NCI-H526 (cell line): ENCODE measurements around the gene RARB.

ENCODE experiments used
- DNase-seq, 2 experiments: peaks; one replicate each; lab custom pipeline; 2025; lab: John Stamatoyannopoulos, UW

Gene RARB

DNA sequence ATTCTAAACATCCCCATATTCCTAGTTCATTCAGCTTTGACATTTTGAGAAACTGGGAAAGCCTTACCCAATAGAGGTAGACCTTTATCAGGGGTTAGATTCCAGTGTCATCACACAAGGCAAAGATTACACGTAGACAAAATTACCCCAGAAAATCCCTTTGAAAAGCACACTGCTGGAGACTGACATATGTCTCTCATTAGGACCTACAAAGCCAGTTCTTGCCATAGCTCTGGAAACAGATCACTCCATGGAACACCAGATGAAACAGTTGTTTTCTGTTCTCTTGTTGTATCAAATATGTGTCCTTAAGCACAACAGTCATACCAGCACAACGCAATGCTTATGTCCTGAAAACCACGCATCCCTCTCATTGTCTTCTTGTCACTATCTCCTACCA is 44.7 kb downstream of the RARB start:
- no peak for DNase-seq

DNA sequence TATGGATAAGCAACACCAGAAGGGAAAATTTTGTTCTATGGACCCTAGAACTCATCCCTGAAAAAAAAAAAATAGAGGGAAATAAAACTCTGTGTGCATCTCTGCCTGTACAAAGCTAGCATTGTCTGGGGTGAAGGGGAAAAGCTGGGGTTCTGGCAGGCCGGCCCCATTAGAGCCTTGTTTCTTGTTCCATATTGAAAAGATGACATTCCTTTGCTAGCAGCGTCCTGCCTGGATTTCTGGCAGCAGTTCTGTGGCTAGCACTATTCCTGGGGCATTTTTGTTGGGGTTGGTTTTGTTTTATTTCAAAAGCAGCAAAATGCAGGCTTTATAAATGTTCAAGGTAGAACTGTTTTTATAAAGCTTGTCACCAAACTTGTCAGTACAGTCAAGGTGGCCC is 45.2 kb downstream of the RARB start:
- DNase-seq, result no peak

DNA sequence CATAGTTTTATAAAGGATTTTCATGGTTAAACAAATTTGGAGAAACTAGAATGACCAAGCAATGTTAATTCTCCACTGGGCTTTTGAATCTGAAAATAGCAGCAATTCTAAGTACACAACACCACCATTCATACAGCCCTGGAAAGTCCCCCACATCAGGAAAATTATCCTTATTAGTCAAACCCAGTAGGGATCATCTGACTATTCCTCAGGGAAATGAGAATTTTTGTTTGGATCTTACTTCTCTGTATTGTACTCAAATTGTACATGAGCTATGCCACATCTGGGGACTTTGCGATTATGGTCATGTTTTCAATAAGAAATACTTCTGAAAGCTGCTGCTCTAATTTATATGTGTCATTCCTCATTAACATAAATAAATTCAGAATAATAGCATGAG is 46.0 kb downstream of the RARB start:
- no peak for DNase-seq

DNA sequence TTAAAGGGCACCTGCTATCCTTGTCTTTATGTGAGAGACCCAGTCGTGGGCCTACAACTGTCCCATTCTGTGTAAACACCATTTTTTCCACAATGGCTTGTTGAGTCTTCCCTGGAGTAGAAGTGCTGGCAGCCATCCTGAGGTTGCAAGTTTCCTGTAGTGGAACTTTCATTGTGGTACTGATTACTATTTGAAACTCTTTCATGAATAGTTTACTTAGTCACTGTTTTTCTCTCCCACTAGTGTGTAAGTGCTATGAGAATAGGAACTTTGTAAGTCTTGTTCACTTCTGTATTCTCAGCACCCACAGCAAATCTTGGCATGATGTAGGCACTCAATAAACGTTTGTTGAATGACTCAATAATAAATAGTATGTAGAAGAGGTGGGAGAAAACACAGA is 48.6 kb downstream of the RARB start:
- DNase-seq, result no peak

DNA sequence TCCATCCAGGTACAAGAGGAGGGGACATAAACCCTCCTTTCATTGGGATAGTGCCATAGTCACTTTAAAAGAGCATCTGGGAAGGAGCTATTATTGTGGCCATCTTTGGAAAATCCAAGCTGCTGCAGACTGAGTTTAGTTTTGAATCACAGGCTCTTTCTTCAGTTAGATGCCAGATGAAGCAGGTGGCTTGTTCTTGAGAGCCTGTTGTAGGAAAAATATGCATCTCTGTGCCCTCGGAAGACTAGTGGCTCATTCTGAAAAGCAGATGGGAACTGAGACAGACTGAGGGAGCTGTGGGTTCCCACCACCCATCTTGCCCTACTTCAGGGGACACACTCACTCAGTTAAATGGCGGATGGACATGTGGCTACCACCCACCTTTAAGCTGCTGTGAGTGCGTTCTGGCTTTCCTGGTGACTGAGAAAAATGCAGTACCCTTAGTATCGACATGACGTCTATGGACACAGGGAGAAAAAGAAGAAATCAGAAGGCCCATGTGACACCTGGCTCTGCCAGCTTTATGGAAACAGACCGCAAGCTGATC is 50.2 kb downstream of the RARB start:
- no peak for DNase-seq

DNA sequence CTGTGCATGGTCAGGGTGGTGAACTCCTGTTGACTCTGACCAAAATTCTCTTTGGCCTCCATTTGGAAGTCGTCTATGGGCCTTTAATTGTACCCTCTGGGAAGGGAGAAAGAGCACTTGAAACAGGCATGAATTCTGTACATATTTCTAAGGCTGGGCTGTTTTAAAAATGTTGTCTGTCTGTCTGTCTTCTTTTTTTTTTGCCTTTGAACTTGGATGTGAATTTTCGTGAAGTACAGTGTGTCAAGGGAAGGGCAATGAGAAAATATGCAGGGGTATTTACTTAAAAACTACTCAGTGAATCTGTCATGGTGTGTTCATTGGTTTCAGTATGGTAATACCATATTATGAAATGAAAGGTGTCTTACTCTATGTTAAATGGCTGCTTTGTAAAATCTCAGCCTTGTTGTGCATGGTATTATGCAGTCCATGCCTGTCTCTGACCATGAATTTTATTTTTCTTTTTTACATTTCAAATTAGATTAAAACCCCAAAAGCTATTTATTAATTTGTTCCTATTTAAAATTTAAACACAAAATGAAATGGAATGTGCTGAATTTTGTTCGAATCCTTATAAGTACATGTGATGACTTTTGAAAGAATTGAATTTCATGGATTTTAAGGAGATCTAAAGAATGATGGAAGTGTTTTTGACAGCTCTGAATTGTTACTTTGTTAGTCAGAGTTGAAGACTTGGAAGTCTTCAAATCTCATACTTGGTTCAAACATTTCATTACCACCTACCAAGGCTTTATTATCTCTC is 51.1 kb downstream of the RARB start:
- DNase-seq, result no peak

DNA sequence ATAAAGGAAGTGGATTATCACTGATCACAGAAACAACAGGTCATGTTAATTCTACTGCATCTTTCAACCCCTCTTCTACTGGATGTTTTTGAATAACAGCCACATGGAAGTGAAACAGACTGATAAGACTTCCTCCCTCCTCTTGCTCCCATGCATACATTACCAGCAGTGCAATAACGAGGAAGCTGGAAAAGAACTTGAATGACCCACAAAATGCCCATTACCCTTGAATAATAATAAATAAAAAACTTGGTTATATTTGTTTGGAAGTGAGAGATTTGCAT is 51.6 kb downstream of the RARB start:
- no peak for DNase-seq

DNA sequence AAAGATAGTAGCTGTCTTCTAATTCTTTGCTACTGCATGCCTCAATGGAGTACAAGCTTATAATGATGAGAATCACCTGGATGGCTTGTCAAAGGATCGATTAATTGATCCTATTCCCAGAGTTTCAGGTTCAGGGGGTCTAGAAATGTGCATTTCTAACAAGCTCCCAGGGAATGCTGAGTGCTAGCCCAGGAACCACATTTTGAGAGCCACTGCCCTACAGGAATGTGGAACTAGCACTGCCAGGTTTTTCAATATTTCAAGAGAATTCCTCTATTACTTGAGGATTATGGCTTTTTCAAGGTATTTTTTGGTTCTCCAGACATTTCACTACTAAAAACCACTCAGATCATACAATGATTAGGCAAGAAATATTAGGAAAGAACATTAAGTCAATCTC is 52.7 kb downstream of the RARB start:
- no peak for DNase-seq

DNA sequence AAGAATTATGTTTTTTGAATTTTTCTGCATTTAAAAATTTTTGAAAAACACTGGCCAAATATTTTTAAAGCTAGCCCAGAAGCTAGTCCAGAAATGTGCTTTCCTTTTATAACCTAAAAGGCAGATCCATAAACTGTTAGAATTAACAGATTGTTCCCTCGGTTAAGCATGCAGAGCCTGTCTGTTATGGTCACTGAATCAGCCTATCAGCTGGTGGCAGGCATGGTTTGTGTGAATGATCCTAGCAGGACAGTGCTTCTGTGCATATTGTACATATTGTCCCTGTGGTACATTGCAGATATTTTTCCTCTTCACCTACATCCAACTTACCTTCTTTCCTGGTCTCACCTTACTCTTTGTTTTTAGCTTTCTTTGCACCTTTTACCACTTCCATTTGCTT is 53.3 kb downstream of the RARB start:
- no peak for DNase-seq

DNA sequence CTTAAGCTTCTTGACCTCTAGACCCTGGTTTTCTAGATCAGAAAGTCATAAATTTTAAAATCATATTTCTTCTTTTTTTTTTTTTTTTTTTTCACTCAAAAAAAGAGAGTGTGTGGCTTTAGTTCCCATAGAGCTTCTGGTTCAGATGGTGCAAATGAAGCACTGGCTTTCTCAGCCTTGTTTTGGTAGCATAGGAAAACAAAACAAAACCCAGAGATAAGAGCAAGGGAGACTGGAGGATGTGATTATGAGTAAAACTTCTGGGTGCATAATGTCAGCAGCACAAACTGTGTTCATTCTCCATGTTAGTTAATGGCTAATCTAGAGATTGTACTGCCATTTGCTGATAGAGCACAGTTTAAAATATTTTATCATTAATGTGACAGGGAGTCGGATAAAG is 55.4 kb downstream of the RARB start:
- no peak for DNase-seq

DNA sequence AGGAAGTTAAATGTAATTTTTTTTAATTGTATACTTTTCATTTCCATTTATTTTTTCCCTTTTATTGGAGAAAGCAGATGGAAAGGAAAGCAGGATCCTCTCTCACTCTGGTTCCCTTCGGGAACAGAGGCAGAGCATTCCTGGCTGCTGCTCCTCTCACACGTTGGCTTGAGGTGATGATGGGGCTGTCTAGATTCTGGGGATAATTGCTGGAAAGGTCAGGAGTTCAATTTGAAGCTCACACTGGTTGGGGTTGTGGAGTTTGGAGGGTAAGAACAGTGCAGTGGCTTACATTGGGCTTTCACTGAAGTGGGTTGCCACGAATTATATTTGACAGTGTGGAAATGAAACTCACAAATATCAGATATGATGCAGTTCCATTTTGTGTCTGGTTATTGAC is 57.6 kb downstream of the RARB start:
- DNase-seq, result no peak

DNA sequence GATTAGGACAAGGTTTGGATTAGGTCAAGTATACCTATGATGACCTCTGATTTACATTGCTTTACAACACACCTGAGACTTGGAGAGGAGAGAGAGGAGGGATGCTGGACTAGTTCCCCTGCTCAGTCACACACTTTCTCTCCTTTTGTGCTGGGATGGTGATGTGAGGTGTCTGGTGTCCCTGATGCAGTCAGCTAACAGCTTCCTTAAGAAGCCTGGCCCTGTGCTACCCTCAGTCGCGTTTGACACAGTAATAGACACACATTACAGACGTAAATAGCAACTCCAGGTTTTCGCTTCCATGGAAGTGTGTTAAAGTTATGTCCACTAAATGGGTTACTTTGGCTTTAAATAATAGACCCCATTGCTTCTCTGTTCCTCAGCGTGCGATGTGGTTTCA is 58.9 kb downstream of the RARB start:
- no peak for DNase-seq

DNA sequence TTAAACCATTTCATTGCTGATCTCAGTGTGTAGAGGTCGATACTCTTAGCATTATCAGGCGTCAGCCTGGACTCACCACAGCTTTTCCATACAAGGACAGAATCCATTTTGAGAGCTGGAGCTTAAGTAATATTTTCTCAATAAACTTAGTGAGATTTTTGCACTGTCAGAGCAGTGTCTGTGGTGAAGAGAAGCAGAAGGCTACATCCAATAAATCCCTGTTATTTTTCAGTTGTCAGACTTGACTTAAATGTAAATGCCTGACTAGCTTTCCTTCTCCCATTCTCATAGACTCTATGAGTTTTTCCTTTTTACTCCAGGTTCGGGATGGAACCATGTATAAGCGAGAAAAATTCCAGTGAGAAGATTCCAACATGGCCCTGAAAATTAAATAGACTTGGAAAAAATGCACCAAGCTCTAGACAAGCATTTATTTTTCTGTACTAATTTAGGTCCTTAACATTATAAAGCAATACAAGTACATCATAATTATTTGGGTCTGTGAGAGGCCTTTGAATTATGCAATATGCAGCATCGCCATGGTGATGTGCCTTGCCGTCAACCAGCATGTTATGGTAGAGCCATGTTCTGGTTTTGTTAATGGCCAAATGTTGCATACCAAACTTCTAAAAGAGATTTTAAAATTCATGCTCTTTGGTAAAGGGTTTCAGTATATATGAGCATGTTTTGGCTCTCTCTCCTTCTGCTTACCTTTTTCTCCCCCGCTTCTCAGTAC is 62.0 kb downstream of the RARB start:
- no peak for DNase-seq

DNA sequence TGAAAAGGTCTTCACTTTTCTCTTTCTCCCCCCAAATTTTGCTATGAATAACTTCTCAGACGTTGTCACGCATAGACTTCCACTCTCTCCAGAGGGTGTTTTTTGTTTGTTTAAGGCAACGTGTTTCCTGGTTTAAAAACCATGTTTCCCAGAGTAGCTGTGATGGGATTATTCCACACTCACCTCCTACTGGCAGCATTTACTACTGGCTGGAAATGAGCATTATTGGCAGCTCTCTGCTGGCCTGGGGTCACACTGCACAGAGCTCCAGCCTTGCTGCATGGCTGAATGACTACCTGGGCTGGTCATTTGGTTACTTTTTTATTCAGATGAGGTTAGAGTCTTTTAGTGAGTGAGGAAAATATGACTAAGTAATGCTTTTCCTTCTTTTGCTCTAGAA is 65.2 kb downstream of the RARB start:
- no peak for DNase-seq

DNA sequence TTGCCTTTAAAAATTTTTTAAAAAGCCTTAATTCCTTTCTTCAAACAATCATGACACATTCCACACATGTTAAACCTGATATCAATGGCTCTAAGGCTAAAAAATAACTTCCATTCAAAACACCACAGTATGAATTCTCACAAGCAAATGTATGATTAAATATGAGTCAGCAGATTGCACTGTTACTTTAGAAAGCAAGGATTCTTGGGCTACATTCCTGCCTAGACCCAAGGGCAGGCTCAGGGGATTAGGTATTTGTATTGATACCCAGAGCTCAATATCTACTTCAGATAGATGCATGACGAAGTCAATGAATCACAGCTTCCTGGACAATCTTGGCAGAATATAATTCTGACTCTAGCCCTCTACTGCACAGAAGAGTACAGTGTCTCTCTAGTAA is 65.7 kb downstream of the RARB start:
- no peak for DNase-seq

DNA sequence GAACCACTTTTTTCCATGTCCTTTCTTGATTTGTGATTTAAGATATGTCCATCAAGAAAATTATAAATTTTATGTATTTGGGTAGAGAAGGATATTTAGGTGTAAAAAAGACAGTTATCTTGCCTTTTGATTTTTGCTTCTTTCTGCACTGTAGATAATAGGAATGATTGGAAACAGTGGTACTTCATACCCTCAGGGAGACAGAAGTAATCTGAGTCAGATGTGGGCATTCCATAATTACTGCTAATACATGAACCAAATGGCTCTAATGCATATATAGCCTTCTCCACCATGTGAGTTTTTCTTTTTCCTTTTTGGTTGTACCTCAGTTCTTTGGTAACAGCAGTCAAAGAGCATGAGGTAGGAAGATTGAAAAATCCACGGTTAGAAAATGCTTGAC is 67.2 kb downstream of the RARB start:
- no peak for DNase-seq

DNA sequence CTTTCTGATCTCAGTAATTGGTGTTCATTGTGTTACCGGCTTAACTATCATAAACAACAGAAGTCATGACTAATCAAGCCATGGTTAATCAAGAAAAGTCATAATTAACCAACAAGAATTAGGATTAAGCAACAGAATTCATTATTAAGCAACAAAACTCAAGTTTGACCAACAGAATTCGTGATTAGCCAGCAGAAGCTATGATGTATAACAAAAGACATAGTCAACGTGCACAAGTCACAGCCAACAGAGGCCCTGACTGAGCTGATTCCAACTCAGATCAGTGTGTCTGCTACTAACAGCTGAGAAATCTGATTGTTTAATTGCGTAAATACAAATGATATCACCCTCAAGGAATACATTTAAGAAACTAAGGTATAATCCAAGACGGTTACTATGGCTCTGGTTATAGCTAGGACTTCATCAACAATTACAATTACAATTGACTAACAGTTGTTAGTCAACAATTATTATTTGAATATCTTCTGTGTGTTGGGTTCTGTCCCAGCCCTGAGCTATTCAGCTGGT is 67.7 kb downstream of the RARB start:
- DNase-seq, result no peak

DNA sequence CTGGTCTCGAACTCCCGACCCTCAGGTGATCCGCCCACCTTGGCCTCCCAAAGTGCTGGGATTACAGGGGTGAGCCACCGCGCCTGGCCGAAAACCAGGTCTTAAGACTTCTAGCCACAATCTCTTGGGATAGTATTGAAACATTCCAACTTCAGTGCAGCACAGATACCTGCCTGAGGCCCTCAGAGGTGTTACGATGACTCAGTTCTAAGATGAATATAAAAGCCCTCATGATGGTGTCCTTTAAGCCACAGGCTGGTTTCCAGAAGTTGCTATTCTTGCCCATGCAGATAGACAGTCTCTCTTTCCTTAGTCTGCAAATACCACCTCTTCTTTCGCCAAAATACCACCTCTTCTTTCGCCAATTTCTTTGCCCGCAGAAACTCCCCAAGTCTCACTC is 69.0 kb downstream of the RARB start:
- no peak for DNase-seq

DNA sequence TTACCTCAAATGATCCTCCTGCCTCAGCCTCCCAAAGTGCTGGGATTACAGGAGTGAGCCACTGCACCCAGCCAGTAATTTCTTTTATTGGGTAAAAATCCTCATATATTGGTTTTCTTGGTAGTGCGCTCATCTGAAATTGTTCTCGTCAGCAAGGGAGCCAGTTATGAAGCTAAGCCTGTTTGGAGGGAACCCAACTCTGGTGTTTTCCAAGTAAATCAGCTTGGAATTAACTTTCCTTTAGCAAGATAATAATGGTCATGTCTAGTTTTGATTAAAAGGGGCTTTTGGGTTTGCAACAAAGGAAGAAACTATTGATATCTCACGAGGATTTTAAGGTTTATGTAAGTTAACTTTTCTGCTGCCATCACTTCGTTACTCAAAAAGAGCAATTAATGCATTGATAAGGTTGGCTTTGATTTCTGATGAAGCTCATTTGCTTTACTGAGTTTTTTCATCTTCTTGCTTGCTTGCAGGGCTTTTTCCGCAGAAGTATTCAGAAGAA is 72.7 kb downstream of the RARB start:
- DNase-seq, result no peak

DNA sequence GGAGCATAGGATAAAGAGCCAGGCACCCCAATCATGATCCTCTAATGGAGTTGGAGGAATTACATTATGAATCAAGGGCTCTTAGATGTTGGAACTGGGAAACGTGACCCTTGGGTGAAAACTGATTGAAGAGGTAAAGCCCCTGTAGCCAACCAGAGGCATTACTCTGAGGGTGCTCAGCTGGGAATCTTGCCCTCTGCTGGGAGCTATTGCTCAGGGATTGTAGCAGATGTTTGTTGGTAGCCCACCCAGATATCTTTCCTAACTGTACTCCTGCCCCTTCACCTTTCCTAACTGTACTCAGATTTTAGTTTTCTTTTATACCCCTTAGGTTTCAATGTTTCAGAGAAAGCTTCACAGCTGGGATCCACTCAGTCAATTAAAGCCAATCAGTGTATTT is 74.2 kb downstream of the RARB start:
- DNase-seq, result no peak

DNA sequence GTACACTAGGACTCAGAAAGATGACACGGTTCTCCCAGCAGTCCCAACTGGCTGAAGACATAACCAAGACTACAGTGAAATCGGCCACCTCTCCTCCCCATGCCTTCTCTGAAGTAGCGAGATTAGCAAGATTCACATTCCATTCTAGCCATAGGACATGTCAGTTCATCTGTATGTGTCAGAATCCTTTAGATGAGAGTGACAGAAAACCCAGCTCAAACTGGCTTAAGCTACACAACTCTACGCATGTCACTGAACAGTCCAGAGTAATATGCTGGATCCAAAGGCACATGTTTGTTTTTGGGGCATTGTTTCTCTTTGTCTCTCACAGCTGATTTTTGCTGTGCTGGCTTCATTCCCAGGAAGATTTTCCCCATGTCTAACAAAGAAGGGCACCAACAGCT is 75.8 kb downstream of the RARB start:
- DNase-seq, result no peak

DNA sequence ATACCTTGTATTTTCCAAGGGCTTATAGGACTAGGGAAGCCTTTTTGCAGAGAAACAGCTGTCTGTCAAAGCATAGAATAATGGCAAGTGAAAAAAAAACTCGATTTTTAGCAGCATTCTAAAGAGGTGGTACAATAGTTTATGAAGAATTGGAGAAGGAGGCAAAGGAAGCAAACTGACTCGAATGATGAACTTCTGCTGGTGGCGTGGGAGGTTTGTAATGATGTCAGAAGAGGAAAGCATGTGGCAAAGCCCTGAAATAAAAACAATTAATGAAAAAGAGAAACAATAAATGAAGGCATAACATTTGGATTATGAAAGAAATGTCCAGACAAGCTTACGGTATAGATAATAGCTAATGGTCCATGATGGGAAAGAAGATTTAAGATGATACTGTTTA is 77.5 kb downstream of the RARB start:
- no peak for DNase-seq

DNA sequence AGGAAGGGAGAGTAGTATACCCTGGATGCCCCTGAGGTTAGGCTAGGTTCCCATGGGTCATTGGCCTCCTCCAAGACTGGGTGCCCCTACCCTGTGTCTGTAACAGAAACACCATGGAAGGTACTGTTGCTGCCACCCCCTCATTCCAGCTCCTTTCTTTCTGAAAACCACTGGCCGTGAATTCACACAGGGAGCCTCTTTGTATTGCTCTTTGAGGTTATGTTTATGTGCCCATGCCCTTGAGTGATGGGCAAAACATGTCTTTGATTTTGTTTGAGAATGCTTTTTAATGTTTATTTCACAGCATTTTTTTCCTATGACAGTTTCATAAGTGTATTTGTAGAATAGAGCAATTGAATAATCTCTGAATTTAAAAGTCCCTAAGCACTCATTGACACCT is 79.7 kb downstream of the RARB start:
- no peak for DNase-seq
